ENCODE data around the gene AIPL1. TPM values are rescaled to one million over a fixed set of nuclear protein-coding genes. Genes with fewer than 3 reads are reported as not detected.

The AIPL1 gene
- total and polyA plus RNA-seq, 4 donors = not detected

DNA sequence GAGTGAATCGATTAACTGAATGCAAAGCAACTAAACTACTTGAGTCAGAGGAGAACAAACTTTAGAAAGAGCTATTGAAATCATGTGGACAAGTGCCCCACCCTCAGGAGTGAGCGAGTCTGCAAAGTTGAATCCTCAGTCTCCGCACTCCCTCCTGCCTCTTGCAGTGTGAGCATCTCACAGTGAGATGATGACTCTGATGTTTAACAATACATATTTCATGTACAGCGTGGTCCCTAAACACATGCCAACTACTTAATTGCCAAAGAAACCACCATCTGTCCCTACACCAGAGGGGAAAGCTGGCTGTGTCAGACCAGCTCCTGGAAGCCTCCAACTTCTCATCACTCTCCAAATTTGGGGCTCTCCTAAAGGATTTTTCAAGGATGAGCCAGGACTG is 40.5 kb upstream of the AIPL1 start:
- ATAC-seq (ENCODE audit: insufficient read depth, low FRiP score) (no peak), DNase-seq (no peak)
- WGBS, 2 donors = 78 to 81% methylated on average over 4 of the region's 4 CpGs
- Histone ChIP-seq H3K36me3 (ENCODE audit: control insufficient read depth in 4 of 4, insufficient read depth in 4 of 4, low read length in 4 of 4) (peaks cover 0 to 3% (median 0%) of the 10 kb centered on the region in 4 donors), H3K4me1 (ENCODE audit: control insufficient read depth in 5 of 5, insufficient read depth in 5 of 5, low read length in 5 of 5) (peaks cover 0 to 10% (median 0%) of the 10 kb centered on the region in 5 donors), H3K27ac (ENCODE audit: low read depth in 1 of 2, low read length in 1 of 2) (no peak overlapping the region), H3K27me3 (ENCODE audit: control insufficient read depth in 3 of 3, insufficient read depth in 3 of 3, low read length in 2 of 3) (no peaks in the 10 kb centered on the region), H3K4me3 (no peak overlapping the region), H3K9me3 (ENCODE audit: control insufficient read depth in 4 of 4, insufficient read depth in 3 of 4, low read length in 3 of 4) (no peaks in the 10 kb centered on the region), H3K9ac (ENCODE audit: insufficient read depth in 1 of 2, low read length in 2 of 2) (no peak overlapping the region)
- TF ChIP-seq, protein P1, sequence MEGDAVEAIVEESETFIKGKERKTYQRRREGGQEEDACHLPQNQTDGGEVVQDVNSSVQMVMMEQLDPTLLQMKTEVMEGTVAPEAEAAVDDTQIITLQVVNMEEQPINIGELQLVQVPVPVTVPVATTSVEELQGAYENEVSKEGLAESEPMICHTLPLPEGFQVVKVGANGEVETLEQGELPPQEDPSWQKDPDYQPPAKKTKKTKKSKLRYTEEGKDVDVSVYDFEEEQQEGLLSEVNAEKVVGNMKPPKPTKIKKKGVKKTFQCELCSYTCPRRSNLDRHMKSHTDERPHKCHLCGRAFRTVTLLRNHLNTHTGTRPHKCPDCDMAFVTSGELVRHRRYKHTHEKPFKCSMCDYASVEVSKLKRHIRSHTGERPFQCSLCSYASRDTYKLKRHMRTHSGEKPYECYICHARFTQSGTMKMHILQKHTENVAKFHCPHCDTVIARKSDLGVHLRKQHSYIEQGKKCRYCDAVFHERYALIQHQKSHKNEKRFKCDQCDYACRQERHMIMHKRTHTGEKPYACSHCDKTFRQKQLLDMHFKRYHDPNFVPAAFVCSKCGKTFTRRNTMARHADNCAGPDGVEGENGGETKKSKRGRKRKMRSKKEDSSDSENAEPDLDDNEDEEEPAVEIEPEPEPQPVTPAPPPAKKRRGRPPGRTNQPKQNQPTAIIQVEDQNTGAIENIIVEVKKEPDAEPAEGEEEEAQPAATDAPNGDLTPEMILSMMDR (IDR thresholded peaks at IDR 0.05; ENCODE audit: control extremely low read depth, extremely low read depth) = no peak

DNA sequence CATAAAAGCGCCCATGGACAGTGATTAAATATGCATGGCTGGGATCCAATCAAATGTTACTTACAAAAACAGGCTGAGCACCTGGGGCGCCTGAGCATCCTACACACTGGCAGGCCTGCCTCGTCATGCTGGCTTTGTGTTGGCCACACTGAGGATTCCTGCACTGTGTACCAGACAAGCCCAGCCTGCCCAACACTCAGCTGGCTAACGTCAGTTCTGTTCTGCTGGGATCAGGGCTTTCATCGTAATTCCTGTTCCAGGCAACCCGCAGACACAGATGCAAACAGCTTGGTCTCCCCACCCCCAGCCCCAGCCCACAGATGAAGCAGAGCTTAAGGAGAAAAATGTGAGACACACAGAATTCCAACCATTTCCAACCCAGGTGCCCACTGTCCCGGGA is 40.0 kb upstream of the AIPL1 start:
- Histone ChIP-seq H3K4me1 (ENCODE audit: control insufficient read depth in 5 of 5, insufficient read depth in 5 of 5, low read length in 5 of 5) (peaks cover 0 to 5% (median 0%) of the 10 kb centered on the region in 5 donors), H3K4me3 (no peak overlapping the region), H3K36me3 (ENCODE audit: control insufficient read depth in 4 of 4, insufficient read depth in 4 of 4, low read length in 4 of 4) (peaks cover 0 to 7% (median 0%) of the 10 kb centered on the region in 4 donors), H3K27me3 (ENCODE audit: control insufficient read depth in 3 of 3, insufficient read depth in 3 of 3, low read length in 2 of 3) (no peaks in the 10 kb centered on the region), H3K9me3 (ENCODE audit: control insufficient read depth in 4 of 4, insufficient read depth in 3 of 4, low read length in 3 of 4) (no peaks in the 10 kb centered on the region), H3K9ac (ENCODE audit: insufficient read depth in 1 of 2, low read length in 2 of 2) (no peak overlapping the region), H3K27ac (ENCODE audit: low read depth in 1 of 2, low read length in 1 of 2) (no peak overlapping the region)
- 85 to 88% methylated on average over 7 of the region's 7 CpGs for WGBS, 2 donors
- no peak for DNase-seq
- TF ChIP-seq, protein P1 (IDR thresholded peaks at IDR 0.05; ENCODE audit: control extremely low read depth, extremely low read depth) = no peak
- no peak for ATAC-seq (ENCODE audit: insufficient read depth, low FRiP score)

DNA sequence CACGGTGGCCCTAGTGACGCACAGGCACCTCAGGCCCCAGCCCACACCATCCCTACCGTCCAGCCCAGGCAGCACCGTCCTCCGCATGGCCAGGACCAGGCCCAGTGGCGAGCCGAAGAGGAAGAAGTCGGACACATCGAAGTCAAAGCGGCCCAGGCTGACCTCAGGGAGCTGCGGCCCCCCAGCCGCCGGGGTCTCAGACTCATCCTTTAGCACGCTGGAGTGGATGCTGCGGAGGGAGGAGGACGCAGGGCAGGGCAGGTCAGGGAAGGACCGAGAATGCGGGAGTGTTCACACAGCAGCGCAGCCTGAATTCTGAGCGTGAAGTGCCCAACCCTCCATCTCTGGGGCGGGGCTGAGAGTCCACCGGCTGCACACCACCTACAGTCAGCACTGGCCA is 39.5 kb upstream of the AIPL1 start:
- no peaks in the 10 kb centered on the region for H3K4me1 ChIP-seq (ENCODE audit: control insufficient read depth in 5 of 5, insufficient read depth in 5 of 5, low read length in 5 of 5)
- no peak for ATAC-seq (ENCODE audit: insufficient read depth, low FRiP score)
- 91 to 92% methylated on average over 22 of the region's 22 CpGs for WGBS, 2 donors
- H3K27me3 ChIP-seq (ENCODE audit: control insufficient read depth in 3 of 3, insufficient read depth in 3 of 3, low read length in 2 of 3) = no peaks in the 10 kb centered on the region
- H3K36me3 ChIP-seq (ENCODE audit: control insufficient read depth in 4 of 4, insufficient read depth in 4 of 4, low read length in 4 of 4) = peaks cover 0 to 7% (median 0%) of the 10 kb centered on the region in 4 donors
- no peaks in the 10 kb centered on the region for H3K9me3 ChIP-seq (ENCODE audit: control insufficient read depth in 4 of 4, insufficient read depth in 3 of 4, low read length in 3 of 4)
- H3K9ac ChIP-seq (ENCODE audit: insufficient read depth in 1 of 2, low read length in 2 of 2) = no peak overlapping the region
- TF ChIP-seq, protein P1 (IDR thresholded peaks at IDR 0.05; ENCODE audit: control extremely low read depth, extremely low read depth) = no peak
- no peak for DNase-seq
- H3K27ac ChIP-seq (ENCODE audit: low read depth in 1 of 2, low read length in 1 of 2) = no peak overlapping the region
- no peak overlapping the region for H3K4me3 ChIP-seq

DNA sequence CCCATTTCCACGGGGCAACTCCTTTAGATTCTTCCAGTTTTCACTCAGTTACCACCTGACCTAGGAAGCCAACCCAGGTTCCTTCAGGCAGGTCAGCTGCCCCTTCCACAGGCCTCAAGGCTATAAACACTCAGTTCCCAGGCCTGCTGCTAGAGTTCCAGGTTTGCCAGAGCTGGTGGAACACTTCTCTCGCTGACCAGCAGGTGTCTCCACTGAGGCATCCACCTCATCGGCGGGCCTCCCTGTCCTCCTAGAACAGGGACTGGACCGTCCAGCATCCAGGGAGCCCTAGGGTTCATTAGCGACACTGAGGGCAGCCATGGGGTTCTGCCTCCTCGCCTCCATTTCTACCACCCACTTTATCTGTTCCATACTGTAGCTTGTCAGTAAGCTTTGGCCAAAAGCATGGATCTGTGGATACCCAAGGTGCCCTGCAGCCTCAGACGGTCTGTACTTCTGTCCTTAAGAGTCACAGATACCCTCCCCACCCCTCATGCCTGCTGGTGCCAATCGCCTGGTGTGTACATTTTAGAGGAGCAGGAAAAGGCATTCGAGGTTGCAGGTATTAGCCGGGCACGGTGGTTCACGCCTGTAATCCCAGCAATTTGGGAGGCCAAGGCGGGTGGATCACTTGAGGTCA is 38.3 kb upstream of the AIPL1 start:
- Histone ChIP-seq H3K4me1 (ENCODE audit: control insufficient read depth in 5 of 5, insufficient read depth in 5 of 5, low read length in 5 of 5) (no peaks in the 10 kb centered on the region), H3K36me3 (ENCODE audit: control insufficient read depth in 4 of 4, insufficient read depth in 4 of 4, low read length in 4 of 4) (peaks cover 0 to 7% (median 0%) of the 10 kb centered on the region in 4 donors), H3K9me3 (ENCODE audit: control insufficient read depth in 4 of 4, insufficient read depth in 3 of 4, low read length in 3 of 4) (no peaks in the 10 kb centered on the region), H3K27me3 (ENCODE audit: control insufficient read depth in 3 of 3, insufficient read depth in 3 of 3, low read length in 2 of 3) (no peaks in the 10 kb centered on the region), H3K9ac (ENCODE audit: insufficient read depth in 1 of 2, low read length in 2 of 2) (no peak overlapping the region), H3K27ac (ENCODE audit: low read depth in 1 of 2, low read length in 1 of 2) (no peak overlapping the region), H3K4me3 (no peak overlapping the region)
- DNase-seq (peak; percentile 75 to 81 (median 78)), ATAC-seq (ENCODE audit: insufficient read depth, low FRiP score) (peak; percentile 85)
- TF ChIP-seq, protein P1 (IDR thresholded peaks at IDR 0.05; ENCODE audit: control extremely low read depth, extremely low read depth) = peak; percentile 70
- WGBS, 2 donors = 48% methylated on average over 14 of the region's 14 CpGs

Data from lung (tissue), 12 donors.